HG03095 (cell line): ENCODE measurements around the gene BCL11B.

Source experiments
- ATAC-seq: cut with Tn5 transposase; IDR thresholded peaks from one replicate; pipeline ENCODE4 v1.9.1; 2021; ENCODE audit warnings: moderate library complexity; ENCODE audit not compliant: unreplicated experiment

BCL11B gene

DNA sequence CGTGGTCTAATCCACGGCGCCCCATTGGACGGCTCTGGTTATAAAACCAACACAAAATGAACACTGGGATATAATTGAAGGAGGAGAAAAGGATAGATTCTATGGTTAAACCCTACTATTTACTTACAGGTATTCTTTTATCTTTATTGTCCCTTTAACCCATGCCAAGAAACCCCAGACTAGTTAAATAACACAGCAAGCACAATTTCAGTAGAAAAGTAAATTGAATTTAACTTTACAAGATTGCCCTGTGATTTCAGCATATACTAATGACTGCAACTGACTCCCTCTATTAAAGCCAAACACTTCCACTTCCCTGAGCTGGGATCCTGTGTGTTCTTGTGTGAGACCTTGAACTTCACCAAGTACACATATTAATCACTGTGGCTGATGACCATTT, 45.3 kb downstream of the BCL11B start:
- no peak for ATAC-seq

DNA sequence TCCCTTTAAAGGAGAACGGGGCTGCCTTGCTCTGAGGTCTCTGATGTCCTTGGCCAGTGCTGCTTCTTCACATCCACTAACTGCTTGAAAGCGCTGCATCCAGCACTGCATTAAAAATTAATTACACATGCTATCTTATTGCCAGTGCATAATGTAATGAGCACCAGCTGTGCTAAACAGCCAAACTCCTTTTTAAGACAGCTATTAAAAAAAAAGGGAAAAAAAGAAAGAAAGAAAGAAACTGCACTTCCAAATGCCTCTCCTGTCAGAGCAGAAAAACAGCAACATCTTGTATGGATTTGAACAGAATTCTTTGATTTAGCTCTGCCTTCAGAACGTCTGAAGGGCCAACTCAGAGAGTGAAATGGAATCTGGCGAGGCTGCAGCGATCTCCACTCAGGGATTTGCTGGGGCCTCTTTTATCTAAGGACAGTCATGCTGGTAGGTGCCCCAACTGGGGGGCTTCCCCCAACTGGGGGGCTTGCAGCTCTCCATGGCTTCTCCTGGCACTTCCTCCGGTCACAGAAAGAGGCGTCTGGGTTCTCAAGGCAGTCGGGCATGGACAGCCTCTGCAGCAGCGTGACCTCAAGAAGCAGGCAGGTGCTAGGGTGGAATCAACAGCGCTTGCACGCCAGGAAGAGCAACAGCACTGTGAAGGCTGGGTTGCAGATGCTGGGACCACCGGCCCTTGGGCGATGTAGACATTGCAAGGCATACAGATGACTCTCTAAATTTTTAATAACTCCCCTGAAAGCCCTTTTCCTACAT, 46.4 kb downstream of the BCL11B start:
- ATAC-seq: no peak

DNA sequence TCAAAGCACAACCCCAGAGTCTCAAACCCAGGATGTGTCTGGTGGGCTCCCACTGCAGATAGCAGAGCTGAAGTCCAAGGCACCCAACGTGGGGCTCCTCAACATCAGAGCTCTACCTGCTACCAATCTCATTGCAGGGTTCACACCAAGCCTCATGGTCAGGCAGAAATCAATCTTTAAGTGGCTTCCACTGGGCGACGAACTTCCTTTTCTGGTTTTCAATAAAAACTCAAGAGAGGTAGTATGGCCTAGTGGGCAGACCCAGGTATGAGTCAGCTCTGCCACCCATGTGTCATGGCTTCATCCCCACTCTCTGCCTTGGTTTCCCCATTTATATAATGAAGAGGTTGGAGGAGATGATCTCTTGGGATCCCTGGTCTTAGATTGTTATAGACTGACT, 47.0 kb downstream of the BCL11B start:
- ATAC-seq: no peak

DNA sequence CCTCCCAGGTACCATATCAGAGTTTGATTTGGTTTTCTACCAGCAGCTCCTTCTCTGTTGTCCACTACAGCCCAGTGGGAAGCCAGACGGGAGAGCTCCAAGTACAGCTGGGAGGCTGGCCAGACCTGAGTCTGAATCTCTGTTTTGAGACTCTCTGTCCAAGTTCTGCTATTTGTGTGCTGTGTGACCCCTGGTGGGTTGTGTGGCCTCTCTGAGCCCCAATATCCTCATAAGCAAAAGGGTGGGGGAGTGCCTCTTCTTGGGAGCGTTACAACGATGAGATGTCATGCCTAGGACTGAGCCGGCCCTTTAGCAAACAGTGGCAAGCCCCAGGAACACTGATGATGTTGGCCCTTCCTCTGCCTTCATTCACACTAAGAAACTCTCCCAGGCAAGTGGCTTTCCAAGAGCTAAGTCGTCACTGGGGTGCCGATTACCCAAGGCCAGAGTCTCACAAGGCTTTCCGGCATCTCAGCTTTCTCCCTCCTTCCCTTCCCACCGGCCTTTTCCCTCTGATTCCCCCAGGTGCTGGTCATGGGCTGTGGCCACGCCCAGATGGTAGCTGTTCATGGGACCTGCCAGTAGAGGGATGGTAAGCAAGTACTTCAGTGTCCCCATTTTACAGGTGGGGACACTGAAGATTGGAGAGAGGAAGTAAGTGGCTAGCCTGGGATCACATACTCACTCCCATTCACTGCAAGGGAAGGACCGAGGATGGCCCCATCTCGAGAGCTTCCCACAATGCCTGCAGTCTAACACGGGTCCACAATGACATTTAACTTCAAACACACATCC, 47.7 kb downstream of the BCL11B start:
- ATAC-seq: no peak

DNA sequence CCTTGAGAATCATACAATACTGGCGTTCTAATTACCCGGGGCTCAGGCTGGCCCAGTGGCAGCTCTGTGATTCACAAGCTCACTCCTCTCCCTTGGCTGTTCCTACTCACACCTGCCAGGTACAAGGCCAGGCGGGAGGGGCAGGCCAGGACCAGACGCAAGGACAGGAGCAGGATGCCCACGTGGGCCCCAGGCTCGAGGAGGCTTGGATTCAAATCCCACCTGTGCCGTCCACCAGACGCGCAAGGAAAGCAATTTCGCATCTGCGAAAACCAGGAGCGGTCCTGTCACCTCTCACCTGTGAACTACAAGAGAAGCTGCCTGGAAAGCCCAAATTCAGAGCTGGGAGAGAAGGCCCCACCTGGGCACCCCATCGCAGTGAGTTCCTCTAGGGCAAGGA, 50.6 kb downstream of the BCL11B start:
- ATAC-seq: no peak

DNA sequence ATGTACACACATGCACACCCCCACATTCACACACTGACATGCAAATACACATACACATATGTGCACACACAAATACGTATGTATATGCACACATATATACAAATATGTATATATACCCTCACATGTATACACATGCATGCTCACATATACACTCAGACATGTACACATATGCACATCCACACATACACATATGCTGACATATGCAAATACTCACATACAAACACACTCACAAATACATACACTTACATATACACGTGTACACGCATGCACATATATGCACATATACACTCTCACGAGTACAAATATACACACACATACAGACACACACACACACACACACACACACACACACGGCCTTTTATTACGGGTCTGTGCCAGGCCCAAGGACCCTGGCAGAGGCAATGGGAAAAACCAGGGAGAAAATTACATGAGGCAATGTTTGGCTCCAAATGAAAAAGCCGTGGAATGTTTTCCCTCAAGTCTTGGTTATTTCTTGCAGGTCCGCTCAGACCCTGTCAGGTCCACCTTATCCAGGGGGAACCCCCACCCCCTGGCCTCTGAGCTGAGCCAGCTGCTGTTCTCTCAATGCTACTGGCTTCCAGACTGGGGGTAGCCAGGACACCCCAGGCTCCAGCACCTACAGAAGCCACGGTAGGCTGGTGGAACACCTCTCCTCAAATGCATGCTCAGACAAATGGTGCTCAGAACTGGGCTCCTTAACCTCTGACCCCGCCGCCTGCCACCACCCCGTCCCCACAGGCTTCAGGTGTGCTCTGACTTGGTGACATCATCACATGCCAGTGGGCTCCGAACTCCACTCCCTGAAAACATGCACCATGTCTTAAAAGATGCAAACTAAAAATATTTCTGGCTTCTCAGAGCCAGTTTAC, 54.7 kb downstream of the BCL11B start:
- ATAC-seq: no peak

DNA sequence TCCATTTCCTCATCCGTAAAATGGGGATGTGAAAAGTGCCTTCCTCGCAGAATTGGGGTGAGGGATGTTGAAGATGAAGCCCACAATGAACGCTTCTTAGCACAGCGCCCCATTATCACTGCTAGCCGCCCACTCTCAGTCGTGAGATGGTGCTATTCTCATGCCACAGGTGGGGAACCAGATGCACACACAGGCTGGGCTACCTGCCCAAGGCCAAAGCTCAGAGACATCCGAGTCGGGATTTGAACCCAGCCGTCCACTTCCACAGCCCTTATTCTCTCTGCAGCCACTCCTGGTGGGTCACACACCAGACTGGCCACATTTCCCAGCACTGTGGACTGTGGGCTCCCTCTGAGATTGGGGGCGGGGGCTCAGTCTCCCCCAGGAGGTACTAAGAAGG, 55.8 kb downstream of the BCL11B start:
- no peak for ATAC-seq

DNA sequence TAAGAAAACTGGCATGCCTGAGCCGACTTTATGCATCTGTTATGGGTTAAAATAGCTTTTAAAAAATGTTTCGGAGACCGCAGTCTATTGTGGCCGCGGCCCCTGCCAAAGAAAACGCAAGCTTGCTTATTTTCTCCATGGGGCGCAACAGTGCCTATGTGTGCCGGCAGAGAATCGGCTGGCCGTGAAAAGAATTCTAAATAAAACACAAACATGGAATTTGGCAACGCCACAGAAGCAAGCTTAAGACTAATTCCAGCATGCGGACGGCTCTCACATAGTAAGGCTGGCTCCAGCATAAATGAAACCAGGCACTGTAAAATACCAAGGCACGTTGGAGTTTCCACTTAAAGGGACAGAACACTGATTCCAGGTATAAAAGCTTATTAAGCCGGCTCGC, 56.7 kb downstream of the BCL11B start:
- ATAC-seq: no peak

DNA sequence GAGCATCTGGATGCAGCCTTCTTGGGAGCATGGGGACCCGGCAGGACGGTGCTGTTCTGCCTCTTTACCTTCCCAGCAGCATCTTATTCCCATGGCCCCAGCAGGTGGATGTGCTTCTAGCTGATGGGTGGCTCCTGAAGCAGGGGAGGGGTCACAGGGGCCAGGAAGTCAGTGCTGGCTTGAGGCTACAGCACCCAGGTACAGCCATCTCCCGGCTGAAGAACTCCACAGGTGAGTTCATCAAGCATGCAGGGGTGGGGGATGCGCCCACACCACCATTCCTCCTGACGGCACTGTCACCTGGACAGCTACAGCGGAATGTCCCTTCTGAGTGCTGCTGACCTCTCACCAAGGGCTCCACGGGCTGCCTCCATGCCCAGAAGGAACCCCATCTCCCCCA, 57.3 kb downstream of the BCL11B start:
- no peak for ATAC-seq

DNA sequence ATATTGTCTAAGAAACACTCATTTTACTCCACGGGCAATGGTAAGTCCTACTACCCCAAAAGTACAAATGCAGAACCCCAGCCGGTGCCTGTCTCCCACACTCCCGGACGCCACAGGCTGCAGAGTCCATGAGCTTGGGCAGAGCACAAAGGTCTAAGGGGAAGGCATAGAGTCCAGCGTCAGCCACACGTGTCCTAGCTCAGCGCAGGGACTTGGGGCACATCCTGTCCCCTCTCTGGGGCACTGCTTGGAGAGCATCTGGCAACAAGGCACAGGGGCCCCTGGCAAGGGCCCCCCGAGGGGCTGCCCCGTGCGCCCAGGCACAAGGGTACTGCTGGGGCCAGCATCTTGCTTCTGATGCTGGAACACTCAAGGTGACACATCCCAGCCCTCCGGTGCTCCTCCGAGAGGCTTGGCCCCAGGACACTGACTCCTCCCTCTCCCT, 58.4 kb downstream of the BCL11B start:
- ATAC-seq: no peak

DNA sequence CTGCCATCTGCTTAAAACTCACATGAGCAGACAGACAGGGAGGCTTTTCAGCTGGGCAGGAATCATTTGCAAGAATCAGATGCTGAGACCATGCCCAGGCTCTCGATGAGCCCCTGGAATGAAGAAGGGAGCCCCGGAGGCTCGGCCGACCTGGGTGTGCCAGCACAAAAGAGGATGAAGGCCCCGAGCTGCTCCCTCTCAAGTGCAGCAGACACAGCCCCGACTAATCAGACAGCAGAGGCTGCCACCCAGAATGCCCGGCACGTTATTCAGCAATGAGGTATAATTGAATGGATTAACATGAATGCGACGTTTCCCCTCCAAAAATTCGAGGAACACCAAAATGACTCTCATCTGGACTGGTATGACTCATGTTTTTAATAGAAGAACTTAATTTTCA, 58.9 kb downstream of the BCL11B start:
- ATAC-seq: no peak

DNA sequence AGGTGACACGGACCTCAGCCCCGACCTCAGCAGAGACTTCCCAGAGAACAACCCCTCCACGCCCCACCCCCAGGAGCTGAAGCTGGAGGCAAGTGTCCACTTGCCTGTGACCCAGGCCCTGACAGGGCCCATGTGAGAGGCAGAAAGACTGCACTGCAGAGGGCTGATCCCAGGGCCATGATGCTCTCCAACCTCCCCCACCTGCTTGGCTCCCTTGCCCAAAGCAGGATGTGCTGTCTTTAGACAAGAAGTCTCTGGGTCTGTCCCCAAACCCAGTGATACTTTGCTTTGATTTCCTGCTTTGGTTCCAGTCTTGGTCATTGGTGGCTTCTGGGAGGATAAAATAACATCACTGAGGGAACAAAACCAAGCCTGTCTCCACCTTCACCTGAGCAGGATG, 59.4 kb downstream of the BCL11B start:
- no peak for ATAC-seq

DNA sequence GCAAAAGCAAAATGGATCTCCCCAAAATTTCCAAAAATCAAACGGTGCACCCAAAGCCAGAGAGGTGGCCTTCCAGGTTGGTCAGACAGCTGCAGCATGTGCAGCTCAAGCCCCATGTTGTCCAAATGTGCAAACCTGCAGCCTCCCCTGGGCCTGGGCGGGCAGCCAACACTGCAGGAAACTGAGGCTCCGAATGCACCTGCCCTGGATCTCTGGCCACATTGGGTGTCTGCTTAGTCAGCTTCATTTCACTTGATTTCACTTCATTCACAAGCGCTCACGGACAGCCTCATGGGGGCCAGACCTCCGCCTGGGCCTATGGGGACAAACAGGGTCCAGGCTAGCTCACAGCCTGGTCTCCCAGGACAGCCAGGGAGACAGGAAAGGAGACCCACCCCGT, 59.8 kb downstream of the BCL11B start:
- no peak for ATAC-seq

DNA sequence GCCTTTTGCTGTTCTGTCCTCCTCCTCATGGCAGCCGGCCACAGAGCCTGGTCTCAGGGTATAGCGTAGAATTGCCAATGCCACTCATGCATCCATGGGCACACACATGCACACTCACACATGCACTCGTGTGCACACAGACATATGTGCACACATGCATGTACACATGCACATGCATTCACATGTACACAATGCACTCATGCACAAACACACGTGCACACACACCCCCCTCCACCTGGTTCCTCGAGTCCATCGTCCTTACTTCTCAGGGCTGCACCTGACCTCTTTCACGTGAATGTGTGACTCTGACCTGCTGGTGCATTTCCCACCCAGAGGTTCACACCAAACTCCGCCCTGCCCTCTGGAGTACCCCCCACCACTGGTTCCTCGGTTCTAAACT, 60.6 kb downstream of the BCL11B start:
- ATAC-seq: no peak

DNA sequence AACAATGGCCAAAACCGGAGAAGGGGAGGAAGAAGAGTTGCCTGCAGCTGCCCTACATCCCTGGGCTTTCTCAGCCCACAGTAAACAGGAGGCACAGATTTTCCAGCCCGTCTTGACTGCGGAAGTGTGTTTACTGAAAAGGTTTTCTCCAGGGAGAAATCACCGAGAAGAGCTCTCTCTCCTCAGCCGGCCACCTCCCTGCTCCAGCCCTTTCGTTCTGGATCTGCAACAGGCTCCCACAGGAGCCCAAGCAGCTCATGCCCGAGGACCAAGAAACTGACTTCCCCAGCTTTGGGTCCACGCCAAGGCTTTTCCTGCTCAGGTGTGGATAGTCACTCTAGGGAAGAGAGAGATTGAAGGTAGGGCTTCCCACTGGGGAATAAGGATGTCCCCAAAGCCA, 61.7 kb downstream of the BCL11B start:
- ATAC-seq: no peak

DNA sequence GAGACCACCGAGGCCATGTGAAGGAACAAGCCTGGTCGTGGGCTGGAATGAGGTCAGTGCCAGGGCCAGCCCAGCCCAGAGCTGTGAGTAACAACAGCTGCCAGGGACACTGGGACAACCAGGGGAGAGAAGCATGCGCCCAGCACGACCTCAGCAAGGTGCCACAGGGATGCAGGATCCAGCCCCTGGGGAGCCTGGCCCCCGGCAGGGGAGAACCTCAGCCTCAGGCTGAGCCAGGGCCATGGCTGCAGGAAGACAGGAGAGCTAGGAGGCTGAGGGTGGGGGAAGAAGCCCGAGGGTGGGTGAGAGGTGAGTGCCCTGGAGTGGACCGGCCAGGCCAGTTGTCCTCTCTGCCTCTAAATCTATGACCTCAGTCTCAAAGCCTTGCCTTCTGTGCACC, 62.6 kb downstream of the BCL11B start:
- no peak for ATAC-seq

DNA sequence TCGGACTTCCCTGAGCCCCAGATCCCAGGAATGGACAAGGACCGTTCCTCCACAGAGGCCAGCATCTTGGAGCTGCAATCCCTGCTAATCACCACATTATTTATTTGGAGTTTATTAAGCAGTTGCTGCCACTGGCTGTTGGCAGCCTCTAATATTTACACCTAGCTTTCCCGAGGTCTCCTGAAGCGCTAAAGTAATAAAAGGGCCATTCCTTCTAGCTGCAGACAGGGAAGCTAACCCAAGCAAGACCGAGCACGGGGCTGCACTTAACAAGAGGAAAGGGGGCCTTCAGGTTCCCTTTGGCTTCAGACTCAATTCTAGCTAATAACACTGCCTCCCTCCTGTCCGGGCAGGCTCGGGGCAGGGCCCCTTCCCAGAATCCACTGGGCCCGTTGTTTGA, 63.7 kb downstream of the BCL11B start:
- ATAC-seq: no peak

DNA sequence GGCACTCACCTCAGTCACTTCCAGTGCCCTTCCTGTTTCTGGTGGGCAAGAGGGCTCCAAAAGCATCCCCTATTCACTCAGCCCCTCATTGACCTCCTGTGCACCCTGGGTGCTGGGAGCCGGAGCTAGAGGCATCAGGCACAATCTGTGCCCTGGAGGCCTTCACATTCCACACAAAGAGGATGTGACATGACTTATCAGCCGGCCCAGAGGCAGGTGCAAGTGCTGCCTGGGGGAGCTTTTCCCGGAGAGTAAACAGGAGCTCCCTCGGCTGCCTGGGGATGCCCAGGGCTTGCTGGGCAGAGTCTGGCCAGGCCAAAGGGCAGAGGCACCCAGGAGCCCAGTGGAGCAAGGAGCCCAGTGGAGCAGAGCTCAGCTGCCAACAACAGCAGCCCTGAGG, 64.5 kb downstream of the BCL11B start:
- ATAC-seq: no peak

DNA sequence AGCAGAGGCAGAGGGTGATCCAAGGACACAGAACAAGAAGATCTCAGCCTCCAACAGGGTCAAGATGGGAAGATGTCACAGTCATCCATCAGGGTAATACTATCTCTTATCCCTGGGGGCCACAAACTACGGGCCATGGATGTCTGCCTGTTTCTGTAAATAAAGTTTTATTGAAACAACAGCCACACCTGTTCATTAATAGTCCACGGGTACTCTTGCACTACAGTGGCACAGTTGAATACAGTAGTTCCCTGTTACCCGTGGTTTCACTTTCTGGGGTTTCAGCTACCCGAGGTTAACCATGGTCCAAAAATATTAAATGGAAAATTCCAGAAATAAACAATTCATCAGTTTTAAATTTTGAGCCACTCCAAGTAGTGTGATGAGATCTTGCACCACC, 65.9 kb downstream of the BCL11B start:
- no peak for ATAC-seq

DNA sequence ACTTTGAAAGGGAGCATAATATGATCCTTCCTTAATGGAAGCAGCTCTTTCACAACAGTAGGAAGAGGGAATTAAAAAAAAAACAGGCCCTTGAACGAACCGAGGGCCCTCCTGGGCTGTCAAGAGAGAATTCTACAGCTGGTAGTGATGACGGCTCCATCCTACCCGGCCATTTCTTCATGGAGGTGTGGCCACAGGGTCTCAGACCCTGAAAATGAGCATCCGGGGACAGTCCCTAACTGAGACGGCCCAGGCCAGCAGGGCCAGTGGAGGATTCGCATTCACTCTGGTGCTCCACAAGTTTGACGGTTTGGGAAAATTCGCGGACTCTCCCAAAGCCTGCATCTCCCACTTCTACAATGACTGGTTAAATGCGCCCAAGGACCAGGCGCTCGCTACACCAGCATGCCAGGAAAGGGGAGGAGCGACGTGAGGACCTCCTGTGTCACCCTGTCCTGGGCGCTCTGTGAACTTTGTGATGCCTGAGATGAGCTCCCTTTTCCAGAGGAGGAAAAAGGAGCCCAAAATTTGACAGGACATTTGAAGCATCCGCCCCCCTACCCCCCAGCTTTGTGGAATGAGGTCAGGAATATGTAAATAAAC, 66.8 kb downstream of the BCL11B start:
- no peak for ATAC-seq

DNA sequence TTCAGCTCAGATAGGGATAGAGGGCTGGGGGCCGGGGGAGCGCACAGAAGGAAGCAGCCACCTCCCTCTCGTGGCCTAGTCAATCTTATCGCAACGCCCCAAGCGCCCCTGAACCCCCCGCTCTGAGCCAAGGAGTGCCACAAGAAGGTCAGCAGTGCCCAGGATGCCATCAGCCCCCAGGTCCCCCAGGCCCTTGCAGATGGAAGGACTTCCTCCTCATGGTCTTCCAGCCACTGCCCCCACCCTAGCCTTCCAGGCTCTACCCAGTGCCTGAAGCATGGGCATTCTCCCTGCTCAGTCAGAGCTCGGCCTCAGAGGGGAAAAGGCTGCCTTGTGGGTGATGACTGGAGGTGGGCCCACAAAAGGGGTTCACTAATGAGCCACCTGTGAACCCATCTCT, 68.2 kb downstream of the BCL11B start:
- no peak for ATAC-seq
